ENCODE measurements around the gene LDLRAD4.

The LDLRAD4 gene

DNA sequence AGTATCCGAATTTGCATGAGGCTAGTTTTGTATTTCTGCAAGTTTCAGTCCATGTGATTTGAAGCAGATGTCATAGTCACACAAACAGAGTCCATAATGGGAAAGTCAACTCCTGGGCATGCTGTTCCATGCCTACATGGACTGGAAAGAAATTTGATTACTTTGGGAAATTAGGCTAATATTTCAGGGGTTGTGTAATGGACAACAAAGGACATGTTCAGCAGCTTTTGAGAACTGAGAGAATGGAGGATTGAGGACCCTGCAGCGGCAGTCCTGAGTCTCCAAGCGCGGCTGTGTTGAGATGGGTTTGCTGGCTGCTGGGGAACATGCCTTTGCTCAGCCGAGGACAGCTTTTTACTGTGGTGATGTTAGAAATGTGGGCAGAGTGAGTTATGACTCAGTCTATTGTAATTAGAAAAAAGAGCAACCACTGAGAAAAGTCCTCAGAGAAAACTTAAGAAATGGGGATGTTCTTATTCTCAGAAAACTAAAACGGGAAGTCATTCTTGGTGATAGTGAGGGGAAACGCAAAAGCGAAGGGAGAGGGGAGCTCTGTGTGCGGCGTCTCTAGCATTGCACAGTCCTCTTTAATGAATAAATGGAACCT, 358.6 kb downstream of the LDLRAD4 start:
- Histone ChIP-seq H3K27ac (ENCODE audit: low read depth, low read length) (no peak overlapping the region), H3K9me3 (ENCODE audit: control insufficient read depth, insufficient read depth, low read depth, low read length) (no peaks in the 10 kb centered on the region), H3K9ac (ENCODE audit: low read length) (no peak overlapping the region), H3K4me1 (ENCODE audit: control insufficient read depth, insufficient read depth, low read length) (no peaks in the 10 kb centered on the region), H3K27me3 (ENCODE audit: control insufficient read depth, insufficient read depth, low read length) (no peaks in the 10 kb centered on the region), H3K4me3 (ENCODE audit: low read depth, low read length) (no peak overlapping the region), H3K36me3 (ENCODE audit: control insufficient read depth, insufficient read depth, low read length) (no peaks in the 10 kb centered on the region)

DNA sequence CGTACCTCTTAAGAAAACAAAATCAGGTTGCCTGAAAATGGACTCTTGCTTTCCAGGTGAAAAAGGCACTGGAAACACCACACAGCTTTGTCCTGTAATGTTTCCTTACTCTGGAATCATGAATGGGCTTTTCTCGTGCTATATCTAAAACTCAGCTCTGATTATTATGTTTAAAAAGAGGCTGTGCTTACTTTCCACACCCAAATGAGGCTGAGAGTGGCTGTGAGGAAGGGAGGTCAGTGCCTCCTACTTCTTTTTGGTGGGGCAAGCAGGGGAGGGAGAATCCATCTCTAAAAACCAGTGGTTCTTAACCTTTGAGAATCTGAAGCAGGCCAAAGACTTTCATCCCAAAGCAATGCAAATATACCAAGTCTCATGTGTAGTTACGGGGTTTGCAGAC, 359.2 kb downstream of the LDLRAD4 start:
- H3K27me3 ChIP-seq (ENCODE audit: control insufficient read depth, insufficient read depth, low read length) = no peaks in the 10 kb centered on the region
- no peak overlapping the region for H3K9ac ChIP-seq (ENCODE audit: low read length)

DNA sequence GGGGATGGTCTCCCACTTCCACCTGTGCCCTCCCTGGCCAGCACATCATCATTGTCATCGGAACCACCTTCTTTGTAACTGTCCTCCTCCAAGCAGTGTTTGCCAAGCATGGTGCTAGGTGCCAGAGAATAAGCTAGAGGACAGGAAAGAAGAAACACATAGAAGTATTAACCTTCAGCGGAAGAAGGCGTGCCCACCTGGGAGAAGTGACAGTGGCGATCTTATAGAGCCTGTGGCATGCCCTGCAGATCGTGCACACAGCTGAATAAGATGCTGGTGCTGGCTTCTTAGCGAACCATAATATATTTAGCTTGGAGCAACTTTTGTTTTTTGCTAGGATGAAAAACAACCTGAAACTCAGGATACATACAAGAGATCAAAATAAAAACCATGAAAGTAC, 359.8 kb downstream of the LDLRAD4 start:
- no peaks in the 10 kb centered on the region for H3K27me3 ChIP-seq (ENCODE audit: control insufficient read depth, insufficient read depth, low read length)
- no peak overlapping the region for H3K4me3 ChIP-seq (ENCODE audit: low read depth, low read length)
- no peak overlapping the region for H3K27ac ChIP-seq (ENCODE audit: low read depth, low read length)
- H3K9me3 ChIP-seq (ENCODE audit: control insufficient read depth, insufficient read depth, low read depth, low read length) = no peaks in the 10 kb centered on the region
- no peak overlapping the region for H3K9ac ChIP-seq (ENCODE audit: low read length)
- no peaks in the 10 kb centered on the region for H3K36me3 ChIP-seq (ENCODE audit: control insufficient read depth, insufficient read depth, low read length)
- no peaks in the 10 kb centered on the region for H3K4me1 ChIP-seq (ENCODE audit: control insufficient read depth, insufficient read depth, low read length)

More for the DNA sequence above, 359.2 kb downstream of the LDLRAD4 start:
- no peaks in the 10 kb centered on the region for H3K4me1 ChIP-seq (ENCODE audit: control insufficient read depth, insufficient read depth, low read length)
- no peak overlapping the region for H3K4me3 ChIP-seq (ENCODE audit: low read depth, low read length)
- no peaks in the 10 kb centered on the region for H3K9me3 ChIP-seq (ENCODE audit: control insufficient read depth, insufficient read depth, low read depth, low read length)
- H3K36me3 ChIP-seq (ENCODE audit: control insufficient read depth, insufficient read depth, low read length) = no peaks in the 10 kb centered on the region
- H3K27ac ChIP-seq (ENCODE audit: low read depth, low read length) = no peak overlapping the region

DNA sequence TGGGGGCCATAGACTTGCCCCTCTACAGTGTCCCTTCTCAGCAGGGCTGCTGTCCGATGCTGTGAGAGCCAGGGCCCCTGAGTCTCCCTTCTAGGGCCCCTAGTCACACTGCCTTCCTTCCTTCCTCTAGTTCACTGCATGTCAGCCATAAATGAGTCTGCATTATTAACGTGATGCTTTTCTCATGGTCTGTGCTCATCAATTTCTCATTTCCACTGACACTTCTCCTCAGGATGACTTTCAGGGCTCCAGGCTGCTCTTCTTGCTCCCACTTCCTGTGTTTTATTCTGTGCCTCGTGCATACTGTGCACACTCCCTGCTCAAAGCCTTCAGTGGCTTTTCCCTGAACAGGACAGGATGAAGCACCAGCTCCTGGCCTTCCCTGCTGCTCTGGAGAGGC, 361.3 kb downstream of the LDLRAD4 start:
- Histone ChIP-seq H3K27me3 (ENCODE audit: control insufficient read depth, insufficient read depth, low read length) (no peaks in the 10 kb centered on the region), H3K9ac (ENCODE audit: low read length) (no peak overlapping the region), H3K36me3 (ENCODE audit: control insufficient read depth, insufficient read depth, low read length) (no peaks in the 10 kb centered on the region), H3K4me3 (ENCODE audit: low read depth, low read length) (no peak overlapping the region), H3K9me3 (ENCODE audit: control insufficient read depth, insufficient read depth, low read depth, low read length) (no peaks in the 10 kb centered on the region), H3K4me1 (ENCODE audit: control insufficient read depth, insufficient read depth, low read length) (no peaks in the 10 kb centered on the region), H3K27ac (ENCODE audit: low read depth, low read length) (no peak overlapping the region)

- Histone ChIP-seq H3K4me3 (ENCODE audit: low read depth, low read length) (no peak overlapping the region), H3K9me3 (ENCODE audit: control insufficient read depth, insufficient read depth, low read depth, low read length) (no peaks in the 10 kb centered on the region), H3K27ac (ENCODE audit: low read depth, low read length) (no peak overlapping the region), H3K9ac (ENCODE audit: low read length) (no peak overlapping the region), H3K27me3 (ENCODE audit: control insufficient read depth, insufficient read depth, low read length) (no peaks in the 10 kb centered on the region), H3K36me3 (ENCODE audit: control insufficient read depth, insufficient read depth, low read length) (no peaks in the 10 kb centered on the region), H3K4me1 (ENCODE audit: control insufficient read depth, insufficient read depth, low read length) (no peaks in the 10 kb centered on the region)
These were observed 361.8 kb downstream of the LDLRAD4 start for GRCh38 chr18:13580351-13580750.

GRCh38 chr18:13580991-13581390, 362.4 kb downstream of the LDLRAD4 start:
- Histone ChIP-seq H3K27ac (ENCODE audit: low read depth, low read length) (no peak overlapping the region), H3K9me3 (ENCODE audit: control insufficient read depth, insufficient read depth, low read depth, low read length) (no peaks in the 10 kb centered on the region), H3K27me3 (ENCODE audit: control insufficient read depth, insufficient read depth, low read length) (no peaks in the 10 kb centered on the region), H3K36me3 (ENCODE audit: control insufficient read depth, insufficient read depth, low read length) (no peaks in the 10 kb centered on the region), H3K4me1 (ENCODE audit: control insufficient read depth, insufficient read depth, low read length) (no peaks in the 10 kb centered on the region), H3K9ac (ENCODE audit: low read length) (no peak overlapping the region), H3K4me3 (ENCODE audit: low read depth, low read length) (no peak overlapping the region)

DNA sequence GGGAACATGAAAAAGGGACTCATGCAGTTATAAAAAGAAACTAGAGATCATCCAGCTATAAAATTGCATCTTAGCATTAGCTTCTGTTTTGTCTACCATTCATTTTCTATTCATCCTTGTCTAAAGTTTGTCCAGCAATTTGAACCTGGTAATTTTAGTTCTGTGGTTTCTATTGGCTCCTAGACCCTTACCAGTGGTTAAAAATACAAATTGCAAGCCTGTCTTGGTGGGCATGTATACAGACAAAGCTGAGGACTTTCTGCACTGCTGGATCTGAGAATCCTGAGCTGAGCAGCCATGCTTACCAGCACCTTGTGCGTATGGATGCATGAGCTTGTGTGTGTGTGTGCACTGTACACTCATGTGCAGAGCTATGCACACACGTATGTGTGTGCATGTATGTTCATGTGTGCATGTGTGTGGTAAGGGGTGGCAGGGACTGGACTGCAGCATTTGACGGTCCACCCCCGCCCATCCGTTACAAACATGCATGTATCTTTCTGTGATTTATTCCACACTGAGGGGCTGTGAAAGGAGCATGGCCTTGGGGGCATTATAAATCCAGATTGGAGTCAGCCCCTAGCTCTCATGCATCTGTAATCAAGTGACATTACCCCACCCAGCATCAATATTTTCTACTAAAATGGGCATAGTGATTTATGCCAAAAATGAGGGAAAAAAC, 363.1 kb downstream of the LDLRAD4 start:
- no peaks in the 10 kb centered on the region for H3K4me1 ChIP-seq (ENCODE audit: control insufficient read depth, insufficient read depth, low read length)

GRCh38 chr18:13582178-13582670, 363.7 kb downstream of the LDLRAD4 start:
- no peak overlapping the region for H3K27ac ChIP-seq (ENCODE audit: low read depth, low read length)
- no peaks in the 10 kb centered on the region for H3K27me3 ChIP-seq (ENCODE audit: control insufficient read depth, insufficient read depth, low read length)
- H3K9me3 ChIP-seq (ENCODE audit: control insufficient read depth, insufficient read depth, low read depth, low read length) = no peaks in the 10 kb centered on the region
- H3K9ac ChIP-seq (ENCODE audit: low read length) = no peak overlapping the region
- H3K4me1 ChIP-seq (ENCODE audit: control insufficient read depth, insufficient read depth, low read length) = no peaks in the 10 kb centered on the region
- no peaks in the 10 kb centered on the region for H3K36me3 ChIP-seq (ENCODE audit: control insufficient read depth, insufficient read depth, low read length)
- H3K4me3 ChIP-seq (ENCODE audit: low read depth, low read length) = no peak overlapping the region

More for the DNA sequence above, 363.1 kb downstream of the LDLRAD4 start:
- H3K27ac ChIP-seq (ENCODE audit: low read depth, low read length) = no peak overlapping the region
- H3K9ac ChIP-seq (ENCODE audit: low read length) = no peak overlapping the region
- H3K4me3 ChIP-seq (ENCODE audit: low read depth, low read length) = no peak overlapping the region
- H3K36me3 ChIP-seq (ENCODE audit: control insufficient read depth, insufficient read depth, low read length) = no peaks in the 10 kb centered on the region
- no peaks in the 10 kb centered on the region for H3K27me3 ChIP-seq (ENCODE audit: control insufficient read depth, insufficient read depth, low read length)
- no peaks in the 10 kb centered on the region for H3K9me3 ChIP-seq (ENCODE audit: control insufficient read depth, insufficient read depth, low read depth, low read length)

DNA sequence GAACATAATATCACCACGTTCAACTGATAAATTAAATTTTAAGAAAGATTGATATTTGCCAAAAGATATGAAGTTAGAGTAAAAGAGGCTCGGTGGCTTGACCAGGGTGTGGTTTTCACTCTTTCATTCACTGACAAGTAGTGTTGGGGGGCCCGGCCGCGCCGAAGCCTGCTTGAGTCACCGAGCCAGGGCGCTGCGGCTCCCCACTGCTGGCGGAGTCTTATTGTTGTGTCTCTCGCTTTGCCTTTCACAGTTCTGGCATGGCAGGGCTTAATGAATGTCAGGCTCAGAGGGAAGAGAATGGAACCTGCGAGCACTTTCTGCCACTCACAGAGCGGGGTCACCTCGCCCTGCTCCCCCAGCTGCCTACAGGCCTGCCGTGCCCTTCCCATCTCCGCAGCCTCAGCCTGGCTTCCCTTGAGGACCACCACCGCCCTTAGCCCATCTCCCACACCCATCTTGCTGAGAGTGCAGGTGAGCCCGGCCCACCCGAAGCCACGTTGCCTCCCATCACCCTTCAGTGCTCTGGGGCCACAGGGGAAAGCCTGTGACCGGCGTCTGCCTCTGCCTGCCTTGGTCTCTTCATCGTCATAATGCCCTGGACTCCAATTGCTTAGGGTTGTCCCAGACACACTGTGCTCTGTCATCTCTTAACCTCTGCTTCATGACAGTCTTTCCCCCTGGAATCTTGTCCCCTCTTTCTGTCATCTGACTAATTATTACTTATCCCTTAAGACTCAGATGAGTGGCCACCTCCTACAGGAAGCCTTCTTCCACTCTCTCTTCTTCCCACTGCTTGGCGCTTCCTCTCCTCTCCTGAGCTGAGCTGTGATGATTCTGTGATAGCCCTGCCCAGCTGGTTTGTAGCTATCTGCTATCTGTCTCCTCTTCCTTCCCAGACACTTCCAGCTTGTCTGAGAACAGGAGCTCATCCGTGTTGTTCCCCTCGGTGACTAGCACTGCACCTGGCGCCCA, 365.3 kb downstream of the LDLRAD4 start:
- no peaks in the 10 kb centered on the region for H3K9me3 ChIP-seq (ENCODE audit: control insufficient read depth, insufficient read depth, low read depth, low read length)
- no peaks in the 10 kb centered on the region for H3K4me1 ChIP-seq (ENCODE audit: control insufficient read depth, insufficient read depth, low read length)
- no peak overlapping the region for H3K27ac ChIP-seq (ENCODE audit: low read depth, low read length)
- no peak overlapping the region for H3K9ac ChIP-seq (ENCODE audit: low read length)
- H3K27me3 ChIP-seq (ENCODE audit: control insufficient read depth, insufficient read depth, low read length) = no peaks in the 10 kb centered on the region
- no peak overlapping the region for H3K4me3 ChIP-seq (ENCODE audit: low read depth, low read length)
- H3K36me3 ChIP-seq (ENCODE audit: control insufficient read depth, insufficient read depth, low read length) = no peaks in the 10 kb centered on the region

- Histone ChIP-seq H3K9me3 (ENCODE audit: control insufficient read depth, insufficient read depth, low read depth, low read length) (no peaks in the 10 kb centered on the region), H3K27me3 (ENCODE audit: control insufficient read depth, insufficient read depth, low read length) (no peaks in the 10 kb centered on the region), H3K4me3 (ENCODE audit: low read depth, low read length) (no peak overlapping the region), H3K27ac (ENCODE audit: low read depth, low read length) (no peak overlapping the region), H3K36me3 (ENCODE audit: control insufficient read depth, insufficient read depth, low read length) (no peaks in the 10 kb centered on the region), H3K9ac (ENCODE audit: low read length) (no peak overlapping the region), H3K4me1 (ENCODE audit: control insufficient read depth, insufficient read depth, low read length) (no peaks in the 10 kb centered on the region)
These were observed 366.3 kb downstream of the LDLRAD4 start for GRCh38 chr18:13584825-13585224.

All from HUES6 (cell line).